GM19043 (cell line): ENCODE measurements around the gene ZNF248.

Experiments
- ATAC-seq: cut with Tn5 transposase; IDR thresholded peaks from one replicate; pipeline ENCODE4 v1.9.1; 2021; ENCODE audit warnings: low read depth; ENCODE audit not compliant: unreplicated experiment

The ZNF248 gene

GRCh38 chr10:37826806-37827205 is 30.6 kb downstream of the ZNF248 start:
- ATAC-seq = no peak

GRCh38 chr10:37821237-37821636 is 36.2 kb downstream of the ZNF248 start:
- ATAC-seq = no peak

GRCh38 chr10:37819797-37820196 is 37.6 kb downstream of the ZNF248 start:
- ATAC-seq = no peak

- no peak for ATAC-seq
Measured at GRCh38 chr10:37816290-37816689, 41.1 kb downstream of the ZNF248 start.

- no peak for ATAC-seq
Measured at GRCh38 chr10:37813763-37814162, 43.6 kb downstream of the ZNF248 start.

- no peak for ATAC-seq
Measured at GRCh38 chr10:37812290-37812689, 45.1 kb downstream of the ZNF248 start.

- no peak for ATAC-seq
Measured at GRCh38 chr10:37803269-37803668, 54.1 kb downstream of the ZNF248 start.

GRCh38 chr10:37801557-37801956 is 55.9 kb downstream of the ZNF248 start:
- no peak for ATAC-seq

GRCh38 chr10:37794305-37794976 is 63.0 kb downstream of the ZNF248 start:
- no peak for ATAC-seq

- no peak for ATAC-seq
Measured at GRCh38 chr10:37789590-37789989, 67.8 kb downstream of the ZNF248 start.

- no peak for ATAC-seq
Measured at GRCh38 chr10:37784678-37785077, 72.7 kb downstream of the ZNF248 start.

- ATAC-seq = no peak
Measured at GRCh38 chr10:37780536-37780935, 76.9 kb downstream of the ZNF248 start.

- no peak for ATAC-seq
Measured at GRCh38 chr10:37777056-37777455, 80.4 kb downstream of the ZNF248 start.

GRCh38 chr10:37775612-37776011 is 81.8 kb downstream of the ZNF248 start:
- no peak for ATAC-seq

- no peak for ATAC-seq
Measured at GRCh38 chr10:37774351-37774750, 83.1 kb downstream of the ZNF248 start.

GRCh38 chr10:37765216-37765615 is 92.2 kb downstream of the ZNF248 start:
- no peak for ATAC-seq

GRCh38 chr10:37763132-37763531 is 94.3 kb downstream of the ZNF248 start:
- ATAC-seq = no peak

GRCh38 chr10:37762287-37762686 is 95.1 kb downstream of the ZNF248 start:
- no peak for ATAC-seq

- ATAC-seq = no peak
Measured at GRCh38 chr10:37760817-37761216, 96.6 kb downstream of the ZNF248 start.

GRCh38 chr10:37758074-37758473 is 99.3 kb downstream of the ZNF248 start:
- no peak for ATAC-seq

GRCh38 chr10:37754538-37755323 is 102.7 kb downstream of the ZNF248 start:
- ATAC-seq = no peak

- ATAC-seq = no peak
Measured at GRCh38 chr10:37752334-37752875, 105.0 kb downstream of the ZNF248 start.
